ENCODE data around the gene TK1.

The TK1 gene

GRCh38 chr17:78132767-78133178, 54.1 kb downstream of the TK1 start:
- no peak for DNase-seq

GRCh38 chr17:78132084-78132676, 54.7 kb downstream of the TK1 start:
- DNase-seq: no peak

GRCh38 chr17:78131172-78132083, 55.4 kb downstream of the TK1 start:
- no peak for DNase-seq

GRCh38 chr17:78130437-78131101, 56.3 kb downstream of the TK1 start, which contains the start of gene TMC8:
Gene TMC8, plus strand, starts transcription at chr17:78130771. Its CDS starts 818 bp downstream, at chr17:78131589.
- no peak for DNase-seq

GRCh38 chr17:78130090-78130436, 56.8 kb downstream of the TK1 start:
- DNase-seq: no peak

- no peak for DNase-seq
Observed at GRCh38 chr17:78129351-78130089, 57.3 kb downstream of the TK1 start.

- no peak for DNase-seq
Observed at GRCh38 chr17:78128551-78129350, 58.1 kb downstream of the TK1 start, which contains the start of gene TMC6. Gene TMC6, minus strand, starts transcription at chr17:78128755. Its CDS starts 1,923 bp downstream, at chr17:78126832.

- DNase-seq: no peak
Observed at GRCh38 chr17:78127888-78128550, 58.8 kb downstream of the TK1 start.

- no peak for DNase-seq
Observed at GRCh38 chr17:78127239-78127887, 59.5 kb downstream of the TK1 start.

- no peak for DNase-seq
Observed at GRCh38 chr17:78126895-78127238, 60.0 kb downstream of the TK1 start.

GRCh38 chr17:78125976-78126894, 60.6 kb downstream of the TK1 start:
- DNase-seq: no peak

GRCh38 chr17:78125138-78125913, 61.5 kb downstream of the TK1 start:
- no peak for DNase-seq

GRCh38 chr17:78124836-78125137, 62.1 kb downstream of the TK1 start:
- DNase-seq: no peak
